Measurements from ENCODE around the gene SULF2. TPM values are rescaled to one million over a fixed set of nuclear protein-coding genes. Genes with fewer than 3 reads are reported as not detected.

Gene SULF2
- total and polyA plus RNA-seq, 2 donors: 9.3 to 94.0 TPM

DNA sequence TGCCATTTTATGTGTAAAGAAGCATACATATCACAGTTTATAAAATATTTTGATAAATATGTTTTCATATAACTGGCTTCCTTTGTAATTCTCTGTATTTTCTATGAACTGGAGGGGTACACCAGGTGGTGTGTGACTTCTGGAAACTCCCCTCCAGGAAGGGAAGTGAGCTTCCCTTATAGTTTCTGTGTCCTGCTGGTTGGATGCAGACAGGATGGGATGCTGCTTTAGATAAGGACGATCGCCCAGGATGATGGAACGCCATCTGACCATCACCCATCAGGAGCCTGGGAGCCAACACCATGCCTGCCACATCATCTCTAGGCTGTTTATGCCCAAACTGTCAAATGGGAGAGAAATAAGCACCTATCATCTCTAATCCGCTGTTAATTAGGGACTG lies 66.1 kb downstream of the SULF2 start:
- no peaks in the 10 kb centered on the region for H3K4me1 ChIP-seq (ENCODE audit: control insufficient read depth in 2 of 2, insufficient read depth in 2 of 2, low read length in 2 of 2)
- H3K36me3 ChIP-seq (ENCODE audit: control insufficient read depth in 2 of 2, insufficient read depth in 2 of 2, low read length in 1 of 2): no peaks in the 10 kb centered on the region
- no peak overlapping the region for H3K27ac ChIP-seq (ENCODE audit: low read depth in 1 of 2, low read length in 1 of 2)
- H3K9me3 ChIP-seq (ENCODE audit: control insufficient read depth in 2 of 2, insufficient read depth in 1 of 2, low read length in 1 of 2): no peaks in the 10 kb centered on the region
- 80% methylated on average over 4 of the region's 4 CpGs for WGBS
- no peak for DNase-seq (ENCODE audit: low read depth in 6 of 9, low spot score in 9 of 9)
- H3K27me3 ChIP-seq (ENCODE audit: control insufficient read depth in 2 of 2, insufficient read depth in 1 of 2, low read length in 1 of 2): no peaks in the 10 kb centered on the region
- H3K4me3 ChIP-seq (ENCODE audit: low read length in 2 of 2): no peak overlapping the region

DNA sequence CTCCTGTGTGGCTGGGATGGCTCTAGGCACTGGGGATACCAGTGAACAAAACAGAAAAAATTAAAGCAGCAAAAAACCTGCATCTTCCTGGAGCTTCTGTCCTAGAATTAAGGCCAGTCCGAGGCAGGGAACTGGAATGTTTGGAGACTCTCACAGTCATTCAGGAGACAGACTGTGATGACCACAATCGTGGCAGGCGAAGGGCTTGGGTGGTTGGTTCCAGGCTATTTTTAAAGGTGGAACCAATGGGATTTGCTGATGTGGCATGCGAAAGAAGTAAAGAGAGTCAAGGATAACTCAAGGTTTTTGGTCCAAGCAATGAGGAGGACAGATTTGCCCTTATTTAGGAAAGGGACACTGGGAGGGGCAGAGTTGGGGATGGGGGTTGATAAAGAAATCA lies 66.9 kb downstream of the SULF2 start:
- H3K4me3 ChIP-seq (ENCODE audit: low read length in 2 of 2): no peak overlapping the region
- H3K4me1 ChIP-seq (ENCODE audit: control insufficient read depth in 2 of 2, insufficient read depth in 2 of 2, low read length in 2 of 2): no peaks in the 10 kb centered on the region
- no peak overlapping the region for H3K27ac ChIP-seq (ENCODE audit: low read depth in 1 of 2, low read length in 1 of 2)
- no peaks in the 10 kb centered on the region for H3K36me3 ChIP-seq (ENCODE audit: control insufficient read depth in 2 of 2, insufficient read depth in 2 of 2, low read length in 1 of 2)
- DNase-seq (ENCODE audit: low read depth in 6 of 9, low spot score in 9 of 9): no peak
- WGBS: 95% methylated on average over 4 of the region's 4 CpGs
- no peaks in the 10 kb centered on the region for H3K9me3 ChIP-seq (ENCODE audit: control insufficient read depth in 2 of 2, insufficient read depth in 1 of 2, low read length in 1 of 2)
- H3K27me3 ChIP-seq (ENCODE audit: control insufficient read depth in 2 of 2, insufficient read depth in 1 of 2, low read length in 1 of 2): no peaks in the 10 kb centered on the region

DNA sequence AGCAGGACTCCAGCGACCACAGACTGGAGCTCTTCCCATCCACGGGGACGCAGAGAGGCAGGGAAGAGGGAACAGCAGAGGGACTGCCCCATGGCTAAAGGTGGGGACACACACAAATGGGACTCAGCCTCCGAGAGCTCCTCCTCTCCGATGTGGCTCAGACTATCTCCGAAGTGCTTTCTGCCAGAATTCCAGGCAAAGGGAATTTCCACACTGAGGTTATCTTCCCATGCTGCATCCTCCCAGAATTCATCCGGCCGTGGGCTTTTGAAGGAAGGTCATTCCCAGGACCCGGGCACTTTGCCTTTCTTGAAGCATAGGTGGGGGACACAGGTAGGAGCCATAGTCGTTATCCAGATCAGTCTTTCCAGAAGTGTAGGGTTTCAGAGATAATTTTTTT lies 67.9 kb downstream of the SULF2 start:
- Histone ChIP-seq H3K27ac (ENCODE audit: low read depth in 1 of 2, low read length in 1 of 2) (no peak overlapping the region), H3K4me3 (ENCODE audit: low read length in 2 of 2) (no peak overlapping the region), H3K27me3 (ENCODE audit: control insufficient read depth in 2 of 2, insufficient read depth in 1 of 2, low read length in 1 of 2) (no peaks in the 10 kb centered on the region), H3K9me3 (ENCODE audit: control insufficient read depth in 2 of 2, insufficient read depth in 1 of 2, low read length in 1 of 2) (no peaks in the 10 kb centered on the region), H3K4me1 (ENCODE audit: control insufficient read depth in 2 of 2, insufficient read depth in 2 of 2, low read length in 2 of 2) (no peaks in the 10 kb centered on the region), H3K36me3 (ENCODE audit: control insufficient read depth in 2 of 2, insufficient read depth in 2 of 2, low read length in 1 of 2) (no peaks in the 10 kb centered on the region)
- no peak for DNase-seq (ENCODE audit: low read depth in 6 of 9, low spot score in 9 of 9)
- WGBS: 95% methylated on average over 10 of the region's 10 CpGs

DNA sequence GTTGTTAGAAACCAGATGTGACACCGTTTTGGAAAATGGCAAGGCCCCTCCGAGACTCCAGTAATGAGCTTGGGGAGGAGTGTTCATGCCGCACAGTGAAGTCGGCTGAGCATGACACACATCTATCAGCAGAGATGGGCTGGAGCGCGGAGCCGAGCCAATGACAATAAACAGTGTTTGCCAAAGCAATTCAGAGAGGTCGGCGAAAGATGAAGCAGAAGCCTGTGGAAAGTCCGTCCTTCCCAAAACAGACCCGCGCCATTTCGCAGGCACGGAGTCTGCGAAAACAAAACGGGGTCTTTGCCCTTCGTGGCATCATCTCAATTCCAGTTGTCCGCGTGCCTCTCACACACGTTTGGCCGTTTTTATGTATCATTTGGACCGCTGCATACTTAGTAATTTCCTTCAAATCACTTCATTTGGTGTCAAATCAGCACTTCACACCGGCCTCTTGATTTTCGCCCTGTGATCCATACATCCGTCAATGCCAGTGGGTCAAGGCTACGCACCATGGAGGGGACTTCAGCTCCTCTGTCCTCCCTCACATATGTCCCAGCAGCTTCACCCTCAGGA lies 71.3 kb downstream of the SULF2 start:
- WGBS: 96% methylated on average over 26 of the region's 26 CpGs
- no peaks in the 10 kb centered on the region for H3K4me1 ChIP-seq (ENCODE audit: control insufficient read depth in 2 of 2, insufficient read depth in 2 of 2, low read length in 2 of 2)
- no peaks in the 10 kb centered on the region for H3K27me3 ChIP-seq (ENCODE audit: control insufficient read depth in 2 of 2, insufficient read depth in 1 of 2, low read length in 1 of 2)
- no peaks in the 10 kb centered on the region for H3K36me3 ChIP-seq (ENCODE audit: control insufficient read depth in 2 of 2, insufficient read depth in 2 of 2, low read length in 1 of 2)
- no peak overlapping the region for H3K4me3 ChIP-seq (ENCODE audit: low read length in 2 of 2)
- no peak for DNase-seq (ENCODE audit: low read depth in 6 of 9, low spot score in 9 of 9)
- no peak overlapping the region for H3K27ac ChIP-seq (ENCODE audit: low read depth in 1 of 2, low read length in 1 of 2)
- H3K9me3 ChIP-seq (ENCODE audit: control insufficient read depth in 2 of 2, insufficient read depth in 1 of 2, low read length in 1 of 2): no peaks in the 10 kb centered on the region

DNA sequence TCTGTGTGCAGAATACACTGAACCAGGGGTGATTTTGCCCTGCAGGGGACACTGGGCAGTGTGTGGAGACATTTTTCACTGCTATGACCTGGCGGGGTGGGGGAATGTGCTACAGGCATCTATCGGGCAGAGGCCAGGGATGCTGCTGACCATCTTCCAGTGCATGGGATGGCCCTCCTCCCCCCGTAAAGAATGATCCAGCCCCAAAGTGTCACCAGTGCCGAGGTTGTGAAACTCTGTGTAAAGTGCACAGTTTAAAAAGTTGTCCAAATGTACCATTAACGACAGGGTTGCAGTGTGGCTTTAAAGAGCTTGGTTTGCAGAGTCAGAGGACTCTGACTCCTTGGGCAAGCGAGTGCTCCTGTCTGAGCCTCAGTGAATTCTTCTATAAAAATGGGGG lies 72.1 kb downstream of the SULF2 start:
- no peak overlapping the region for H3K4me3 ChIP-seq (ENCODE audit: low read length in 2 of 2)
- 97% methylated on average over 6 of the region's 6 CpGs for WGBS

DNA sequence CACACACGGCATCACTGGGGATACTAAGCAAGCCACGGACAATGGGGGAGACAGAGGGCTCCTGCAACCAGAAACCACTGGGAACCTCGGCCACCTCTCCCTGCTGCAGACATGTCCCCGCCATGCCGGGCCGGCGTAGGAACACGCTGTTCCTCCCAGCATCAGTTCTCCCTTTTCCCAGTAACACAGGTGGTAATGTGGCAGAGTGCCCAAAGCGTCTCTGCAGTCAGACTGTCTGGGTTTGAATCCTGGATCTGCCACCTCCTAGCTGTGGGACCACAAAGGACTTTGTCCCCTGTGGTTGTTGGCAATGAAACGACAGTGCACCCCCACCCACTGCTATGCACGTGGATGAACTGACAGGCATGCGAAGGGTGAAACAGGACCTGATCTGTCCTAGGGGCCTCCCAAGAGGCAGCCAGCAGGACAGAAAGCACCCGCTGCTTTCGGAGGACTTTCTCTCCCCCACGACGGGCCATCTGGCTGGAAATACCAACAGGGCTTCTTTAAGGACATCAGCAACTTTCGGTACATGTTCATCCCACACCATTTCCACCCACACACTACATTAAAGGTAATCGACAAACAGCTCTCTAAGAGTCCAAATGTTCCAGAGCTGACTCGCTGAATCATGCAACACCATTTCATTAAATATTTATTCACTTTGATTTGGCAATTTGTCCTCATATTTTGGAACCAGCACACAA lies 74.1 kb downstream of the SULF2 start:
- Histone ChIP-seq H3K27ac (ENCODE audit: low read depth in 1 of 2, low read length in 1 of 2) (no peak overlapping the region), H3K27me3 (ENCODE audit: control insufficient read depth in 2 of 2, insufficient read depth in 1 of 2, low read length in 1 of 2) (no peaks in the 10 kb centered on the region), H3K36me3 (ENCODE audit: control insufficient read depth in 2 of 2, insufficient read depth in 2 of 2, low read length in 1 of 2) (no peaks in the 10 kb centered on the region), H3K4me3 (ENCODE audit: low read length in 2 of 2) (no peak overlapping the region), H3K4me1 (ENCODE audit: control insufficient read depth in 2 of 2, insufficient read depth in 2 of 2, low read length in 2 of 2) (no peaks in the 10 kb centered on the region), H3K9me3 (ENCODE audit: control insufficient read depth in 2 of 2, insufficient read depth in 1 of 2, low read length in 1 of 2) (no peaks in the 10 kb centered on the region)
- no peak for DNase-seq (ENCODE audit: low read depth in 6 of 9, low spot score in 9 of 9)
- WGBS: 77% methylated on average over 19 of the region's 19 CpGs

More for the DNA sequence above, 72.1 kb downstream of the SULF2 start:
- Histone ChIP-seq H3K27ac (ENCODE audit: low read depth in 1 of 2, low read length in 1 of 2) (no peak overlapping the region), H3K27me3 (ENCODE audit: control insufficient read depth in 2 of 2, insufficient read depth in 1 of 2, low read length in 1 of 2) (no peaks in the 10 kb centered on the region), H3K36me3 (ENCODE audit: control insufficient read depth in 2 of 2, insufficient read depth in 2 of 2, low read length in 1 of 2) (no peaks in the 10 kb centered on the region), H3K4me1 (ENCODE audit: control insufficient read depth in 2 of 2, insufficient read depth in 2 of 2, low read length in 2 of 2) (no peaks in the 10 kb centered on the region), H3K9me3 (ENCODE audit: control insufficient read depth in 2 of 2, insufficient read depth in 1 of 2, low read length in 1 of 2) (no peaks in the 10 kb centered on the region)
- DNase-seq (ENCODE audit: low read depth in 6 of 9, low spot score in 9 of 9): no peak

DNA sequence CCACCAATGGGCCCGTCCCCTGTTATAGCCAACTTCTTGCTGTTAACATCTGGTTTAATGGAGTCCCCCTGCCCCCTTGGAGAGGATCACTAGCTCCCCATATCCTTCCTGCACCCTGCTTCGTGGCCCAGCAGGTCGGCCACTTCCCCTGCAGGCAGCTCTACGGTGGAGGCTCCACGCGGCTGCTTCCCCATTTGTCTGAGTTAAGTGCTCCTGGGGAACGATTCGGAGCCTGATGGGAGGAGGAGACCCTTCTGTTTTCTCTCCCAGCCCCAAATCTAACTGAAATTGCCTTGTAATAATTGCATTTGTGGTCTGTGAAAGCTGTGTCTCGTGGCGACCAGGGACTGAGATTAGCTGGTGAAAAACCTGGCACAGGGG lies 74.6 kb downstream of the SULF2 start:
- 11% methylated on average over 10 of the region's 10 CpGs for WGBS
- Histone ChIP-seq H3K27me3 (ENCODE audit: control insufficient read depth in 2 of 2, insufficient read depth in 1 of 2, low read length in 1 of 2) (no peaks in the 10 kb centered on the region), H3K27ac (ENCODE audit: low read depth in 1 of 2, low read length in 1 of 2) (no peak overlapping the region)

DNA sequence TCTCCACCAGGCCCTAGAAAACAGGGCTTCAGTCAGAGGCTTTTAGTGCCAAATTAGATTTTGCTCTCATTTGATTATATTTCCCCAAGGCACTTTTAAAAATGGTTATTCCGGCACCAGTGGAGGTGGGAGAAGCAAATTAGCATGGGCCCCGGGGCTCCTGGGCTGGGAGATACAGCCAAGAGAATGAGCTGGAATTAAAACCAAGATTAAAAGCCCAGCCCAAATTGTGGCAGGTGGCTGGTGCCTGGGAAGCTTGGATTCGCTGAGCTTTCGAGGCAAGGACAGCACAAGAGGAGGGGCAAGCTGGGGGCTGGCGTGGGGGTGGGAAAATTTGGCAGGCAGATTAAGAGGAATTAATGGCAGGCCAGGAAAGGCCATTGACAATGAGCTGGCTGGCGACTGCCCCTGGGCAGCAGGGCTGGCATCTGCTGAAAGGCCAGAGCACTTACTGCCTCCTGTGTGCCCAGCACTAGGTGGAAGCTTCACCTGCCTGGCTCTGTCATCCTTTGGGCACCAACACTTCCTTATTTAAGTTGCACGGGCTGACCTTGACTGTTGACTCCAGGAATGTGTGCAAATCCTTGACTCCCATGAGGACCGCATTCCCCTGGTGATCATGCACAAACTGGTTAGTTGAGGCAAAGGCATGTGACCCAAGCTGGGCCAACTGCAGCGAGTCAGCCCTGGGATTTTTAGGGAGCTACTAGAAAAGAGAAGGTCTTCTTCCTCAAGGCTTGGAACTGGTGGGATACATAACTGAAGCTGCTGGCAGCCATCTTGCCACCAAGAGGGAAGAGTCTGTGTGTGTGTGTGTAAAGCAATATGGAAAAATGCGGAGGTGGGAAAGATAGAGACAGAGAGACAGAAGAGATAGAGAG lies 76.1 kb downstream of the SULF2 start:
- Histone ChIP-seq H3K4me3 (ENCODE audit: low read length in 2 of 2) (no peak overlapping the region), H3K27ac (ENCODE audit: low read depth in 1 of 2, low read length in 1 of 2) (no peak overlapping the region), H3K9me3 (ENCODE audit: control insufficient read depth in 2 of 2, insufficient read depth in 1 of 2, low read length in 1 of 2) (no peaks in the 10 kb centered on the region), H3K36me3 (ENCODE audit: control insufficient read depth in 2 of 2, insufficient read depth in 2 of 2, low read length in 1 of 2) (no peaks in the 10 kb centered on the region), H3K4me1 (ENCODE audit: control insufficient read depth in 2 of 2, insufficient read depth in 2 of 2, low read length in 2 of 2) (no peaks in the 10 kb centered on the region), H3K27me3 (ENCODE audit: control insufficient read depth in 2 of 2, insufficient read depth in 1 of 2, low read length in 1 of 2) (no peaks in the 10 kb centered on the region)
- 86% methylated on average over 10 of the region's 10 CpGs for WGBS
- DNase-seq (ENCODE audit: low read depth in 6 of 9, low spot score in 9 of 9): no peak

More for the DNA sequence above, 74.6 kb downstream of the SULF2 start:
- H3K9me3 ChIP-seq (ENCODE audit: control insufficient read depth in 2 of 2, insufficient read depth in 1 of 2, low read length in 1 of 2): no peaks in the 10 kb centered on the region
- H3K4me1 ChIP-seq (ENCODE audit: control insufficient read depth in 2 of 2, insufficient read depth in 2 of 2, low read length in 2 of 2): no peaks in the 10 kb centered on the region
- no peaks in the 10 kb centered on the region for H3K36me3 ChIP-seq (ENCODE audit: control insufficient read depth in 2 of 2, insufficient read depth in 2 of 2, low read length in 1 of 2)
- no peak overlapping the region for H3K4me3 ChIP-seq (ENCODE audit: low read length in 2 of 2)
- no peak for DNase-seq (ENCODE audit: low read depth in 6 of 9, low spot score in 9 of 9)

DNA sequence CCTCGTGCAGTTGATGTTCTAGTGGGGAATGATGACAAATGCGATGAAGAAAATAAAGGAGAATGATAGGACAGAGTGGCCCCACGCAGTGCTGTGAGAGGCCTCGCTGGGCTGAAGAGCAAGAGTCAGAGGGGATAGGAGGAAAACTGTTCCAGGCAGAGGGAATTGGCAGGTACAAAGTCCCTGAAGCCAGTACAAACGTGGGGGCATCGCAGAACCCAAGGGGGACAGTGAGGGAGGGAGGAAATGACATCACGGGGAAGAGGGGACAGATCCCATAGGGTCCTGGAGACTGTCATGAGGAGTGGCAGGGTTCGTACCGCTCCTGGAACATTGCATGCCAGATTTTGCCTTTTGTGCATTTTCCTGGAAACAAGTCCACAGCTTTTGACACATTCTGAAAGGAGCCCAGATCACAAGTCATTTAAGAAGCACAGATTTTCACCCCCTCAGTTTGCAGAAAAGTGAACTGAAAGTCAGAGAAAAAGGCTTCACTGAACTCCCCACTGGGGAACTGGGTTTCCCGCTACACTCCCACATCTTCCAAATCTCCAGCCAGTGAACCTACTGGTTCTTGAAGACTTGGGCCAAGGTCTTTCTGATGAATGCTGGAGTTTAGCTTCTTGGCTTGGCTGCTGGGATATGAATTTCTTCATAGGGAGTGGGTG lies 77.0 kb downstream of the SULF2 start:
- Histone ChIP-seq H3K27ac (ENCODE audit: low read depth in 1 of 2, low read length in 1 of 2) (no peak overlapping the region), H3K9me3 (ENCODE audit: control insufficient read depth in 2 of 2, insufficient read depth in 1 of 2, low read length in 1 of 2) (no peaks in the 10 kb centered on the region), H3K4me1 (ENCODE audit: control insufficient read depth in 2 of 2, insufficient read depth in 2 of 2, low read length in 2 of 2) (no peaks in the 10 kb centered on the region), H3K36me3 (ENCODE audit: control insufficient read depth in 2 of 2, insufficient read depth in 2 of 2, low read length in 1 of 2) (no peaks in the 10 kb centered on the region), H3K4me3 (ENCODE audit: low read length in 2 of 2) (no peak overlapping the region), H3K27me3 (ENCODE audit: control insufficient read depth in 2 of 2, insufficient read depth in 1 of 2, low read length in 1 of 2) (no peaks in the 10 kb centered on the region)
- no peak for DNase-seq (ENCODE audit: low read depth in 6 of 9, low spot score in 9 of 9)
- WGBS: 92% methylated on average over 10 of the region's 10 CpGs
